Measurements from ENCODE around the gene PTPN5.

DNA sequence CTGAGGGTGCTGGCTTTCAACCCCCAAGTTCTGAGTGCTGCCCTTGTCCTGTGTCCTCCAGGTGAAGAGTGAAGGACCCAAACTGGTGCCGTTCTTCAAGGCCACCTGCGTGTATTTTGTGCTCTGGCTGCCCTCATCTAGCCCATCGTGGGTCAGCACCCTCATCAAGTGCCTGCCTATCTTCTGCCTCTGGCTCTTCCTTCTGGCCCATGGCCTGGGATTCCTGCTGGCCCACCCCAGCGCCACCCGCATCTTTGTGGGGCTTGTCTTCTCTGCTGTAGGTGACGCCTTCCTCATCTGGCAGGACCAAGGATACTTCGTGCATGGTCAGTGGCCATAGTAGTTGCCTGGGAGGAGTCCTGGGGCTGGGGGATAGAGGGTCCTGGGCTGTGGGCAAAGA, 90.7 kb downstream of the PTPN5 start:
- TF ChIP-seq POLR2A (IDR thresholded peaks at IDR 0.05) (no peak), CTCF (IDR thresholded peaks at IDR 0.05 in 8 of 11, conservative IDR thresholded peaks at IDR 0.05 in 3 of 11) (no peak)
